ENCODE measurements around the gene PRKCE. TPM values are rescaled to one million over a fixed set of nuclear protein-coding genes. Genes with fewer than 3 reads are reported as not detected.

PRKCE gene
- total RNA-seq, 1 experiment from 2014 or later: 1.3 TPM

GRCh38 chr2:46001741-46002506, 350.4 kb downstream of the PRKCE start:
- H3T11ph ChIP-seq (ENCODE audit: low read length): no peak overlapping the region
- H2BK20ac ChIP-seq (ENCODE audit: low read depth, low read length, poor library complexity, severe bottlenecking): no peak overlapping the region
- 0 out of 2 replicates have a peak, but pooled peaks cover 3% of the 10 kb centered on the region for H3K4me1 ChIP-seq (ENCODE audit: insufficient read depth, low read length)
- no peaks in the 10 kb centered on the region for H3K79me2 ChIP-seq (ENCODE audit: insufficient read depth, low read length)
- no peaks in the 10 kb centered on the region for H4K20me1 ChIP-seq (ENCODE audit: control insufficient read depth, insufficient read depth, insufficient read length)
- no peak for DNase-seq
- Mint-ChIP-seq H3K36me3 (ENCODE audit: insufficient read depth in 1 of 3, low read depth in 3 of 3) (no peaks in the 10 kb centered on the region), H3K9me3 (no peaks in the 10 kb centered on the region), H3K4me3 (no peak overlapping the region), H3K27ac (no peak overlapping the region), H3K4me1 (no peaks in the 10 kb centered on the region), H3K27me3 (ENCODE audit: low read depth) (no peaks in the 10 kb centered on the region; the same call in 1 of the 2 replicates)
- no peaks in the 10 kb centered on the region for H3K79me1 ChIP-seq (ENCODE audit: insufficient read depth, low read depth, low read length, poor library complexity, severe bottlenecking)
- no peak overlapping the region for H4K8ac ChIP-seq (replicated peaks; ENCODE audit: insufficient read length, low read depth, low read length)
- H4K91ac ChIP-seq (ENCODE audit: insufficient read length, low read depth, low read length): no peak overlapping the region
- H3K56ac ChIP-seq (ENCODE audit: insufficient read length, low read depth, low read length): no peak overlapping the region
- H3K9ac ChIP-seq (ENCODE audit: extremely low read depth, insufficient read length, low read length): no peak overlapping the region
- no peak overlapping the region for H3K4me2 ChIP-seq (ENCODE audit: insufficient read depth, insufficient read length, low read length)
- H2AK5ac ChIP-seq (ENCODE audit: insufficient read length, low read length): no peak overlapping the region
- no peak overlapping the region for H2AFZ ChIP-seq (ENCODE audit: low read length)
- H2BK12ac ChIP-seq (ENCODE audit: insufficient read length, low read depth, low read length): no peak overlapping the region
- no peak overlapping the region for H2BK5ac ChIP-seq (ENCODE audit: insufficient read length, low read length)
- no peaks in the 10 kb centered on the region for H3K23me2 ChIP-seq (ENCODE audit: insufficient read length, low read depth, low read length, poor library complexity, severe bottlenecking)
- H4K5ac ChIP-seq (ENCODE audit: insufficient read length, low read depth, low read length): no peak overlapping the region
- no peak overlapping the region for H2BK120ac ChIP-seq (ENCODE audit: low read depth, low read length, poor library complexity, severe bottlenecking)
- no peak overlapping the region for H3K4ac ChIP-seq (ENCODE audit: low read depth, low read length)
- H3K23ac ChIP-seq (ENCODE audit: insufficient read length, low read depth, low read length): no peak overlapping the region
- H3K27me3 ChIP-seq (ENCODE audit: insufficient read depth, low read length): no peaks in the 10 kb centered on the region
- no CpG with 5 or more reads among the region's 8 CpGs for WGBS (ENCODE audit: extremely low coverage, insufficient read length, low lambda C conversion rate)
- no peak overlapping the region for H2BK15ac ChIP-seq (ENCODE audit: low read depth, low read length)
- no peaks in the 10 kb centered on the region for H3K9me3 ChIP-seq (ENCODE audit: control insufficient read depth, low read depth, low read length)
- no peak overlapping the region for H3K18ac ChIP-seq (ENCODE audit: insufficient read length, low read depth, low read length)
- H3K27ac ChIP-seq (ENCODE audit: insufficient read length, low read depth, low read length): no peak overlapping the region
- TF ChIP-seq, protein P1, sequence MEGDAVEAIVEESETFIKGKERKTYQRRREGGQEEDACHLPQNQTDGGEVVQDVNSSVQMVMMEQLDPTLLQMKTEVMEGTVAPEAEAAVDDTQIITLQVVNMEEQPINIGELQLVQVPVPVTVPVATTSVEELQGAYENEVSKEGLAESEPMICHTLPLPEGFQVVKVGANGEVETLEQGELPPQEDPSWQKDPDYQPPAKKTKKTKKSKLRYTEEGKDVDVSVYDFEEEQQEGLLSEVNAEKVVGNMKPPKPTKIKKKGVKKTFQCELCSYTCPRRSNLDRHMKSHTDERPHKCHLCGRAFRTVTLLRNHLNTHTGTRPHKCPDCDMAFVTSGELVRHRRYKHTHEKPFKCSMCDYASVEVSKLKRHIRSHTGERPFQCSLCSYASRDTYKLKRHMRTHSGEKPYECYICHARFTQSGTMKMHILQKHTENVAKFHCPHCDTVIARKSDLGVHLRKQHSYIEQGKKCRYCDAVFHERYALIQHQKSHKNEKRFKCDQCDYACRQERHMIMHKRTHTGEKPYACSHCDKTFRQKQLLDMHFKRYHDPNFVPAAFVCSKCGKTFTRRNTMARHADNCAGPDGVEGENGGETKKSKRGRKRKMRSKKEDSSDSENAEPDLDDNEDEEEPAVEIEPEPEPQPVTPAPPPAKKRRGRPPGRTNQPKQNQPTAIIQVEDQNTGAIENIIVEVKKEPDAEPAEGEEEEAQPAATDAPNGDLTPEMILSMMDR (conservative IDR thresholded peaks at IDR 0.05): no peak
- no peak overlapping the region for H3K14ac ChIP-seq (ENCODE audit: insufficient read depth, low read length)
